Anterior cingulate cortex (tissue), 58 donors: ENCODE data around the gene TMEM30A.

ENCODE experiments used
- DNase-seq, 58 donors: peaks; one replicate each; lab custom pipeline; 2025; lab: John Stamatoyannopoulos, UW

TMEM30A gene

DNA sequence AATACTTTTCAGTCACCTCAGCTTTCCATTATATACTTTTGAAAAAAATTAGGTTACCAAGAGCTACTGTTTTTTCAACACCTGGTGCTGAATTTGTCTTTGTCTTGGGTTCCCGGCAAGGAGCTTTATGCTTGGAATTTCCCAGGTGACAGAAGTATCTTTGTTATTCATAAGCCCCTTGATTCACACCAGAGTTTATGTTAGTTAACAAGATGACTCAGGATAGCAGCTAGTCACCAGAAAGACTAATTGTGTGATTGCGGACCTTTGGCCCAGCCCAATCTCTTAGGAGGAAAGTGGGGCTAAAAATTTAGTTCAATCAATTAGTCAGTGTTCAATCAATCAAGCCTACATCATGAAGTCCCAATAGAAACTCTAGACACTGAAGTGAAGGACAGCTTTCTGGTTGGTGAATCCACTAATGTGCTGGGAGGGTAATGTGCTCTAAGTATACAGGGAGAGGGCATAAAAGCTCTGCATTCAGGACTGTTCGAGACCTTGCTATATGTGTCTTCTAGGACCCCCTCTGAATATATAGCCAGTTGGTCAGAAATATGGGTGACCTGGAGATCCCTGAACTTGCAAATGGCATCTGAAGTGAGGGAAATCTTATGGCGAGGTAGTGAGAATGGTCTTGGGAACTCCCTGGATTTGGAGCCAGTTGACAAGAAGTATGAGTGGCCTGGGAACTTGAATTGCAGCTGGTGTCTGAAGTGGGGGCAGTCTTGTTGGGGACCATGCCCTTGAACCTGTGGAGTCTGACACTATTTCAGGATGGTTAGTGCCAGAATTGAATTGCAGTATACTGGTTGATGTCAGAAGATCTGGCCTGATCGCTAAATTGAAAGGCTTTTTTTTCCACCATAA lies 16.2 kb downstream of the TMEM30A start:
- no peak for DNase-seq

DNA sequence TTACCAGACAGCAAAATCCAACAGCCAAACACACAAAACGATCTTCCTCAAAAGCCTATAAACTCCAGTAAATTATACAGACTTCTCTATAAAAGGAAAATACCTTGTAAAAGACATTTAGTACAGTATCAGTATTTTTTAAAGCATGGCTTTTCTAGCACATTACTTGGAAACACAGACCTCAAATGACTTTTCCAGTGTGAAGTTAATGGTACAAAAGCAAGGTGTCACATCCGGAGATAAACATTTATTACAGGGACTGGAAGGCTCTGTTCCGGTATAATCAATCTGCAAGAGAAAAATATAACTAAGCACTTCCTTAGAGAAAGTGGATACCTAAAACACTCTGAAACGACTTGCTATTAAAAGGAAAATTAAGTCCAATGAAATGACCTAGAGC lies 17.1 kb downstream of the TMEM30A start:
- no peak for DNase-seq

GRCh38 chr6:75266716-75267291 lies 17.8 kb downstream of the TMEM30A start:
- DNase-seq = peak in 1 of 58 donors; percentile 6

DNA sequence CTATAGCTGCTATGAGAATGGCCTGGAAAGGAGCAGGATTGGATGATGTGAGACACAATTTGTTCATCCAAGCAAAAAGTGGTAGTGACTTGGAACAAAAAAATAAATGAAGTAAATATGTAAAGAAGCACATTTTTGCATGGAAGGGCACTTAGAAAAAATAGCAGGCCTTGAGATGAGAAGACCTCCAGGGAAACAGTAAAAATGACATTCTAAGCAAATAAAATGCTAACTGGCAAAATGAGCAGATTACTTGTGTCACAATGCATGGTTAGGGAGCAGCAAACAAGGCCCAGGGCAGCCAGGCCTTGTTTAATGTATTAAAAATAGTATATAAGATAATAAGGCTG lies 21.2 kb downstream of the TMEM30A start:
- no peak for DNase-seq

DNA sequence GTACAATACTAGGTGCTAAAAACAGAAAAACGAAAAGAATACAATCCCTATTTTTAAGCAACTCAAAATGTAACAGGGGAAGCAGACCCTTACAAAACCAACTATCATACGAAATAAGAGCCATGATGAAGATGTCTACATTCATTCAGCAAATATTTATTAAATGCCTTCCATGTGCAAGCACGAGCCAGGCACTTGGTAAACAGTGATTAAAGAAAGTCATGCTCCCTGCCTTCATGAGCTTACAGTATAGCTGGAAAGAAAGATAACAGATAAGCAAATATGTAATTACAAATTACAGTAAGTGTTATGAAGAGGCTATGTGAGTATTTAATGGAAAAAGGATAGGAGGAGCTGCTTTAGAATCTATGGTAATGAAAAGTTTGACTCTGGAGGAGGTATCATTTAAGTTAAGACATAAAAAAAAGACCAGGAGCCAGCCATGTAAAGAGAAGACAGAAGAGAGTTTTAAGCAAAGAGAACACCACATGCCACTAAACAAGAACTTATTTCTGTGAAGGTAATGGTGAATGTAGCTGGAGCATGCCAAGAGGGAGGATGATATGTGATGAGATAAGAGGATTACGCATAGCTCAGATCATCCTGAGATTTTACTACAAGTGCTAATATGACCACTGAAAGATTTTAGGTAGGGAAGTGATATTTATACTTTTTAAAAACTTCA lies 21.7 kb downstream of the TMEM30A start:
- DNase-seq = no peak

DNA sequence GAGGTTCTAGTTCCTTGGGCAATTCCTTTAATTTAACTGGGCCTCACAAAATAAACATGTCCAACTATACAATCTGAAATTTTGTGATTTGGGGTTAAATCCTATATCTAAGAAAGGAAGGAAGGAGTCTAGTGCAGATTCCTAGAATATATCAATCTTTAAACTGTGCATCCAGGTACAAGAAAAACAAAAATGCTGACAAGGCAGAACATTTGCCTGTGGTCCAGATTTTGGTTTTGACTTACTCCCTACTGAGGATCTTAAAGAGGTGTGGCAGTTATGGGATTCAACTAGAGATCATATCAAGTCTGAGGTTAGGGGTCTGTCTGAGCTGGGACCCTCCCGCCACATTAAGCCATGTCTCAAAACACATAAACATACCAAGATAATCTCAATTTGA lies 23.3 kb downstream of the TMEM30A start:
- no peak for DNase-seq

GRCh38 chr6:75257343-75258087 lies 27.1 kb downstream of the TMEM30A start:
- no peak for DNase-seq

GRCh38 chr6:75250552-75250951 lies 34.0 kb downstream of the TMEM30A start:
- DNase-seq = no peak

DNA sequence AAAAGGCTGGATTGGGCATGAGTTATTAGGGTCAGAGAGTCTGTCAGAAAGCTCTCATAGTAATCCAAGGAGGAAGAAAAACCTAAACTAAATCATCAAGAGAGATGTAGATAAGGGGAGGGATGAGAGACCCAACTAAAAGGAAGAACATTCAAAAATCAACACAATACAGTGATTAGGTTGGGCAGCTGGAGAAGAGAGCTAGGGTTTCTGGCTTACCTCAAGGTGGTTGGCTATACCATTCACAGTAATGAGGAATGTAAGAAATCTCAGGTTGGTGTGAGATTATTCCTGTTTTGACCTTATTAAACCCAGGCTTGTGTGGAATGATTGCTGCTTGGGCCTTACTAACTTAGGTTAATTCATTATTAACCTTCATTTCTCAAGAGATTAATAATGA lies 34.8 kb downstream of the TMEM30A start:
- DNase-seq = no peak

DNA sequence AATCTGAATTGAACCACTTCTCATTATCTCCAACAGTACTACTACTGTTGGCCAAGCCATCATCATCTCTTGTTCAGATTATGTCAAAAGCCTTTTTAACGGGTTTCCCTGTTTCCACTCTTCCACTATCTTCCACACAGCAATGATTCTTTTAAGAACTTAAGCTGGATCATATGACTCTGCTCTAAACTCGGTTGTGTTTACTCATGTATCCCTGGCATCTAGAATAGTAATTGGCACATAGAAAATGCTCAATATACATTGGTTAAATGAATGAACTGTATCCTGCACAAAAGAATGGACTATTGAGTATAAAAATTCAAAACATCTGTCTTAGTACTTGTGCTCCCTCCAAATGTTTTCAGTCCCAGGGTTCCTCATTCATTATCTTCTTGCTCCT lies 38.2 kb downstream of the TMEM30A start:
- no peak for DNase-seq

DNA sequence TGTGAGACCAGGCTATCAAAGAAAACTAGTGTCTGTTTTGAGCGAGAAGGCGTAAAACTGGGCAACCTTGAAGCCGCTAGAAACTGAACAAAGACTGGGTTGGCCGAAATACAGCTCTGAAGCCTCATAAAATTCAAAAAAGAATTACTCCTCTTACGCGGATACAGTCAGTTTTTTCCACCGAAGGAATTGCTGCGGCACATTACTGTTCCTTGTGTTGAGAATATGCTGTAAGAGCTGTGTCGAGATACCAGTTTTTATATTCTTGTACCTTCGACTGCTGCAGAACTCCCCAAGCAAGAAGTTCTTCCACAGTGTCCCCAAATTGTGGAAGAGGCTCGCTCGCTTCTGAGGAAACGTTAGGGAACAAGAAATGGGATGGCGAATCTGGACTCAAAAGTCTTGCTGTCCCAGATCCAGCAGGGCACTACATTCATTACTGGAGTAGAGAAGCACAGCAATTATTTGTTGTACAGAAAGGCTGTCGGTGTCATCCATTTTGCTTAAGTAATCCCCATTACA lies 40.5 kb downstream of the TMEM30A start:
- DNase-seq = peak in 9 of 58 donors; percentile 12 to 66 (median 49)

DNA sequence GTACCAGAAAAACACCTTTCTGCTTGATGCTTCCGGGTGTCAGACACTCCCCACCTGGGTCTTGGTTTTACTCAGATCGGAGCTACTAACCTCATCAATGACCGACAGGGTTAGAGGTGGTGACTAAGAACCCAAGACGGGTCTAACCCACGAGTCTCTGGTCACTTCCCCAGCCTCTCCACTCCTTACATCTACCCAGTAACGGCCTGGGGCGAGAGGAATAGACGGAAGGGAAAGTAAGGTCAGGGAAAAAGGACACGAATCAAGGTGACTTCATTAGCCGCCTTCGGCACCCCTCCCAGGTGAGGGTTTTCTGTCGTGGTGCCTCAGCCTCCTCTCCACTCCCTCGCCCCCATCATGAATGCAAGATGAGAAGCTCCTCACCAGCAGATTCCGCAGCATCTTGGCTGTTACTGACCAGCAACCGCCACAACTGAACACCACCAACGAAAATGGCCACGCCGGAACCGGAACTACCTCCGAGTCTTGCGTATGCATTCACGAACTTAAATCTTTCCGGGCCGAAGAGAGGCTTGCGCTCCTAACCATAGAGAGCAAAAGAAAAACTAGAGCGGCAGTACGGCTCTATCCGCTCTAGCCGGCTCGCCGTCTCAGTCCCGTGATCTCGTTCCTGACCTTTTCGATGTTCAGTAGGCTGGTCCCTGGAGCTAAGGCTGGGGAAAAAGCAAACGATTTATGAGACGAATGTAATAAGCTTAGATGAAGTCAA lies 41.1 kb downstream of the TMEM30A start, which contains the start of gene COX7A2:
TSS of gene COX7A2 (minus strand) at position 469 of the 730 bp plus-strand sequence. CDS start at position 402, 67 bp downstream.
- DNase-seq = peak; percentile 51 to 97 (median 90)

DNA sequence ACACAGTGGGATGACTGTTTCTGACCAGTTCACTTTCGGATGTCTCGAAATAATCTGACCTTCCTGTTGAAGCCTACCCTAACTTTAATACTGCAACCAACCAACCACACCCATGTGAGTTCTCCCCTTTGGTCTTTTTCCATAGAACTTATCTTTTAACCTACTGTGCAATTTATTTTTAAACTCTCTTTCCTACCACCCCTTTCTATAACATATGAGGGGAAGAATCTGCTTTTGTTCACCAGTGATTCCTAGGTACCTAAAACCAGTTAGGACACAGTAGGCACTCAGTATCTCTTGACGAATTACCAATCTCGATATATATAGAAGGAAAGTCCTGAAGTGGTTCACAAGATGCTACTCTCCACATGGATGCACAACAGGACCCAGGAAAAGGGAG lies 48.0 kb downstream of the TMEM30A start:
- no peak for DNase-seq

GRCh38 chr6:75235271-75235670 lies 49.3 kb downstream of the TMEM30A start:
- no peak for DNase-seq

DNA sequence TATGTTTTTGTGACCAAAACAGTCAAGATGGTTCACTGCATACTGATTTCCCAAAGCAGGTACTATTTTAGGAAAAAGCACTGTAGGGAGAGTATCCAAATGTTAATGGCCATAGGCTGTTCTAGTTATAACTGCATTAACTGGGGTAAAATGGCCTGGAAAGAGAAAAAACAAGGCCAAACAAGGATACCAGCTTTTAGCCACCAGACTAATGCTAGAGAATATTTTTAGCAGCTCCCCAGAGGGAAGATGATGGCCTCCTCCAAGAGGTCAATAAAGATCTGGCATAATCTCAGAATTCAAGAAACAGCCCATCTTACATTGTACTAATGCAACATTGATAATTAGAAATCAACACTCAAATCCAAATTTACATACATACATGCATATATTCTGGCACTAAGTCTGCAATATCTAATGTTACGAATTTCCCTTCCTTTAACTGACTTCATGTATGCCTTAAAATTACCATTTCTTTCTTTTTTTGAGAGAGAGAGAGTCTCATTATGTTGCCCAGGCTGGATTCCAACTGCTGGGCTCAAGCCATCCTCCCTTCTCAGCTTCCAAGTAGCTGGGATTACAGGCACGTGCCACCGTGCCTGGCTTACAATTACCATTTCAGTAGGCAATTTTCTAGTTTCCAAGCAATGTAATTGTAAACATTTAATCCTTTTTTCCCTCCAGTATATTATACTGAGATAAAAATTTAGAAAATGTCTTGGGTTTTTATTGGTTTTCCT lies 50.3 kb downstream of the TMEM30A start:
- peak in 38 of 58 donors; percentile 0 to 72 (median 26) for DNase-seq

DNA sequence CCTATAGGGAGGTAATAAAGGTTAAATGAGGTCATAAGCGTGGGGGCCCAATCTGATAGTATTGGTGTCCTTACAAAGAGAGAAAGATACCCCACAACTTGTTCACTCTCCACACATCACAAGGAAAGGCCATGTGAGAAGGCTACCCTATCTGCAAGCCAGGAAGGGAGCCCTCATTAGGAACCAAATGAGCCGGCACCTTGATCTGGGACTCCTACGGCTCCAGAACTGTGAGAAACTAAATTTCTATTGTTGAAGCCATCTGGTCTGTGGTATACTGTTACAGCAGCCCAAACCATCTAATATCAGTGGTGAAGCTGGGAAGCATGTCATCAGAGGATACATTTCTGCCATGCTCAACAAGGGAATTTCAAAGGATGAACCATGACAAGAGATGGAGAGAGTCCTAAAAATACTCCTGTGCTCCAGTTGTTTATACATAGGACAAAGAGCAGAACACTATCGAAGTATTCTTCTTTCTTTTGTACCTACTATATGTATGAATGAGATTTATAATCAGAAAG lies 51.4 kb downstream of the TMEM30A start:
- no peak for DNase-seq

DNA sequence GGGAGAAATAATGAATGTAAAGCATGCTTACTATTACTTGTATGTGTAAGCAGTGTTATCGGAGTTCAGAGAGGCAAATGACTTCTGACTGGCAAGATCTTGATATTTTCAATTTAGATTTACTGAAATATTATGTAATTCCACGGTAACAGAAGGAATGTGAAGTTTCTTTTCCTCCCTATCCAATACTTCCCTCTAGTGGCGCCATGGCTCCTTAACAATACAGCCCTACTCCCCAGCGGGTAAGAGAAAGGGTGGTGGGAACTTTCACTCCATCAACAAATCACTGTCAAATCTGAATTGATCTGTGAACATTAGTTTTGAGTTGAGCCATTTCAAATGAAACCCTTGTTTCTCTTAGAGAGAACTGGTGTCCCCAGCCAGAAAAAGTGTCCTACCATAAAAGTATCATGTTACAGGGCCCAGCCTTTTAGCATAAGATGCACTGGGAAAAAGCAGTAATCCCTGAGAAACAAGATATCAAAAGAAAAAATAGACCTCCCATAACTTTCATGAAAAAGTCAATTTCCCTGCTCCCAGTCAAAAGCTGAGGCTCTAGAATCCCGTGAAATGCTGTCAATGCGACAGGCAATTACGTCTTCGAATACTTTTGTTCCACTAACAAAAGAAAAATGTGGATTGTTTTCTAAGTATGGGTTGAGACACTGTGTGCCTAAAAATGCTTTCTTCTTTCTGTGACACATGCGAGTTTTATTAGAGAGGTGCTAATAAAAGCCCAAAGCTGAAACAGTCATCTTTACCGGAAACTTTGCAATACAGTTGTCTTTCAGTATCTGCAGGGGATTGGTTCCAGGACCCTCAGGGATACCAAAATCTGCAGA lies 53.9 kb downstream of the TMEM30A start:
- peak in 7 of 58 donors; percentile 8 to 22 (median 17) for DNase-seq
